SU-DHL-6 (cell line): ENCODE measurements around the gene RO60.

Experiments
- EZH2phosphoT487 ChIP-seq: fragments of 200-600 bp; sonication (generic), shearing (Covaris generic); conservative IDR thresholded peaks from 2 replicates; pipeline ENCODE4 v1.6.1; 2018; ENCODE audit warnings: mild to moderate bottlenecking, antibody characterized with exemption, low read length, moderate library complexity, mixed read lengths
- TF ChIP-seq, protein P1 (sequence below): fragments of 200-600 bp; sonication (generic); IDR thresholded peaks from one replicate; pipeline ENCODE4 v1.5.1; 2017; ENCODE audit warnings: antibody characterized with exemption, mild to moderate bottlenecking, low read length, moderate library complexity; ENCODE audit not compliant: insufficient read depth, poor library complexity, severe bottlenecking

- TF ChIP-seq, protein P1, sequence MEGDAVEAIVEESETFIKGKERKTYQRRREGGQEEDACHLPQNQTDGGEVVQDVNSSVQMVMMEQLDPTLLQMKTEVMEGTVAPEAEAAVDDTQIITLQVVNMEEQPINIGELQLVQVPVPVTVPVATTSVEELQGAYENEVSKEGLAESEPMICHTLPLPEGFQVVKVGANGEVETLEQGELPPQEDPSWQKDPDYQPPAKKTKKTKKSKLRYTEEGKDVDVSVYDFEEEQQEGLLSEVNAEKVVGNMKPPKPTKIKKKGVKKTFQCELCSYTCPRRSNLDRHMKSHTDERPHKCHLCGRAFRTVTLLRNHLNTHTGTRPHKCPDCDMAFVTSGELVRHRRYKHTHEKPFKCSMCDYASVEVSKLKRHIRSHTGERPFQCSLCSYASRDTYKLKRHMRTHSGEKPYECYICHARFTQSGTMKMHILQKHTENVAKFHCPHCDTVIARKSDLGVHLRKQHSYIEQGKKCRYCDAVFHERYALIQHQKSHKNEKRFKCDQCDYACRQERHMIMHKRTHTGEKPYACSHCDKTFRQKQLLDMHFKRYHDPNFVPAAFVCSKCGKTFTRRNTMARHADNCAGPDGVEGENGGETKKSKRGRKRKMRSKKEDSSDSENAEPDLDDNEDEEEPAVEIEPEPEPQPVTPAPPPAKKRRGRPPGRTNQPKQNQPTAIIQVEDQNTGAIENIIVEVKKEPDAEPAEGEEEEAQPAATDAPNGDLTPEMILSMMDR: no peak
- no peak for TF ChIP-seq EZH2phosphoT487
Measured at GRCh38 chr1:193011406-193011805, 48.0 kb upstream of the RO60 start.
